Glomerular visceral epithelial cell (primary cell): Measurements from ENCODE around the gene OPCML.
A peak's percentile ranks its signal among the peaks of the same experiment; 100 is the strongest.

ENCODE experiments used
- DNase-seq: peaks from one replicate; pipeline ENCODE4 v3.0.0-alpha.2; 2016; ENCODE audit errors: extremely low spot score

OPCML gene

DNA sequence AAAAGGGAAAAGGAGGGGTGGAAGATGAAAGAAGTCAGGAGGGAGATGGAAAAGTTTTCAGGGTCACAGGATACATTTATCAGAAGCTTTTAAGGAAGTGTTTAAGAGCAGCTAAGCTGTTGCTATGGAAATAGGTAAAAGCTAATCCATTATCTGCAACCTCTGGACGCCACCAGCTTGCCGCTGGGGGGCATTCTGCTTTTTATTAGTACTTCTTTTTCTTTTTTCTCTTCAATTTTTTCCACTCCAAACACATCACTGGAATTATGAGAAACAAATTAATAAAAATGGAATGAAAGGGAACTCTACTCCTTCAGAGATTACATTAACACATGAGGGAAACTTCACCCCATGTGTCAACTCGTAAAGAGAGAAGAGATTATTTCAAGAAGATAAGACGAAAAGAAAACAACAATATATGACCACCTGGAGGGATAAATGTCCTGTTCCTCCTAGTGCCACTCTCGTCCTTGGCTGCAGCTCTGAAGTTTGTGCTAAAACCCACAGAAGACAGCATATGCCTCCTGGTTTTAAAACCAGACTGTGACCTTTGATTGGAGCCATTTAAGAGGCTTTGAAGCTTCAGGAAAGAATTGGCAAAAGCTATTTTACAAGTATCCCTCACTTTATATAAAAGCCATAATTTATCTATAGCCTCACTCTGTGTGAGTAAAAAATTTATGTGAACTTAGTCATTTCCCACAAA is 972.8 kb downstream of the OPCML start:
- no peak for DNase-seq

DNA sequence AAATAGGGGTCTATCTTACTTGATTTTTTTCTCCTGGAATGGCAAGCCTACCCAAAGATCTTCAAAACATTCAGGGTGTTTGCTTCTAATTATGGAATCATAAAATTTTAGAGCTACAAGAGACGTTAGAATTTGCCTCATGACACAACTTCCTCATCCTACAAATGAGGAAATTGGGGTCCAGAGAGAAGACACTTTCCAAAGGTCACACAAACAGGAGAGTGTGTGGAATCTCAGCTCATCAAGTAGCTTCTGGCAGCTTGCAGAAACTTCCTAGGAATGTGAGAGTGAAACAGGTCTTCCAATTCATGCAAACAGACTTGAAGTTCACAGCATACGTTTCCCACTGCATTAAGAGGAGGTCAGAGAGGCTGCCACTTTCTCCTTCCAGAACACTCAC is 976.0 kb downstream of the OPCML start:
- no peak for DNase-seq

DNA sequence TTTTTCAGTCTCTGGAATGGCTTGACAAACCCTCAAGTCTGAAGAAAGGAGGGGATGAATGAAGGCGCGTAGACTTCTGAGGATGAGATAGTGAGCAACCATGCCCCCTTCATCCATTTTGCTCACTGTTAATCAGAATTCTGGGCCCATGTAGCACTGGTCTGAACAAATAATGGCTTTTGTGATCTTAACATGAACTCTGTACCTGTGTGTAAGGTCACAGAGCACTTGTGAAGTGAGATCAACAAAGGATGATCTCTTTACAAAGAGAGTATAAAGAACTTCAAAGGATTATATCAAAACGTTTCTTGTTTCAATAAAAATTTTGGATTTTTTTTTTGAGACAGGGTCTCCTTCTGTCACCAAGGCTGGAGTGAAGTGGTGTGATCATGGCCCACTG is 976.7 kb downstream of the OPCML start:
- DNase-seq = no peak

DNA sequence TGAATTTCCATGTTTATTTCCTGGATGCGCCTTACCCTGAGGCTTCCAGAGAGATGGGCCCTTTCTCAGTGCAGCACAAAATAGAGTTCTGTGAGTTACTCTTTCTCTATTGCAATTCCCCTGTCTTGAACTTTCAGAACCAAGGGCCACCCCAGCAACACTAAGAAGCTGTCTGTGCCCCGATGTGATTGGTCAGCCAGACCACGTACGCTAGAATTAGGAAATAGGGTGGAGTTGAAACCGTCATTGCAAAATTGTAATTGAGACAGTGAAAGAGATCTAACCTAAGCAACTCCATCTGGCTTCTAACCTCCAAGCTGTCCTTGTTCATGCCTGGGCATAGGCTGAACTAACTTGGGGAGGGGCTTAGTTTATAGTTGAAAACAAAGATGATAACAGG is 981.3 kb downstream of the OPCML start:
- no peak for DNase-seq

DNA sequence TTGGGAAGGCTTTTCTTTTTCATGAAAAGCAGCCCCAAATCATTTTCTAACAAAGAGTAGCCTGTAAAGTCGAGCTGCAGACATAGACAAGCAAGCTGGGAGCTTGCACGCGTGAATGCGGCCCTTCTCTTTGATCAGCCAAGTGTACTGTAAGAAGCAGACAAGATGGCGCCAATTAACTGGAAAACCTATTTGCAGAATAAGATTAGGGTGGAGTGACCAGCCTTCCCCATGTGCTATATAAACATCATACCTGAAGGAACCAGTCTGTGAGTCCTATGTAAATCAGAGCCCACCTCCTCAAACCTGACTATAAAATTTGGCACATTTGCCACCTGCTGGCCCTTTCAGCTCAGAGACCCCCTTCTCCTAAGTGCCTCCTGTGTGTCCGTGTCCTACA is 982.7 kb downstream of the OPCML start:
- no peak for DNase-seq

DNA sequence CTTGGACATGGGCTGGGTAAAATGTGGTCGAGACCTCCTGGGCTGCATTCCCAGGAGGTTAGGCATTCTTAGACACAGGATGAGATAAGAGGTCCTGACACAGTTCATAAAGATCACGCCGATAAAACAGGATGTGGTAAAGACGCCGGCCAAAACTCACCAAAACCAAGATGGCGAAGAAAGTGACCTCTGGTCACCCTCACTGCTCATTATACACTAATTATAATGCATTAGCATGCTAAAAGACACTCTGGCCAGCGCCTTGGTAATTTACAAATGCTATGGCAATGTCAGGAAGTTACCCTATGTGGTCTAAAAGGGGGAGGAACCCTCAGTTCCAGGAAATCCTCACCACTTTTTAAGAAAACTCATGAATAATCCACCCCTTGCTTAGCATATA is 983.3 kb downstream of the OPCML start:
- DNase-seq = peak; percentile 33

DNA sequence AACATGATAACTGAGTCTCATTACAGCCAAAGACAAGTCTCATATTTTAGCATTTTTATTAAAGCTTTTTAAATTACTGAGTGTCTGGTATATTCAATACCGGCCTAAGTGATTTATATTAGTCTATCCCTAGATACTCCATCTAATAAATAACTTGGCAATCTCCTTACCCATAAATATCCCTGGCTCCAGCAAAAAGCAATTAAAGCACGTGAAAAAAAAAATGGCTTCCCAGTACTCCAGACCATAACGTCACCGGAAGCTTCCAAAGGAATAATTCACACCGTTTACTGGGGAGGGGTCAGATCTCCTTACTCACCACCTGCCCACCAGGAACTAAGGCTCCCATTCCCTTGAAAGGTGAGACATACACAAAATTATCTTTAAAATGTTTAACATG is 988.3 kb downstream of the OPCML start:
- DNase-seq = no peak

DNA sequence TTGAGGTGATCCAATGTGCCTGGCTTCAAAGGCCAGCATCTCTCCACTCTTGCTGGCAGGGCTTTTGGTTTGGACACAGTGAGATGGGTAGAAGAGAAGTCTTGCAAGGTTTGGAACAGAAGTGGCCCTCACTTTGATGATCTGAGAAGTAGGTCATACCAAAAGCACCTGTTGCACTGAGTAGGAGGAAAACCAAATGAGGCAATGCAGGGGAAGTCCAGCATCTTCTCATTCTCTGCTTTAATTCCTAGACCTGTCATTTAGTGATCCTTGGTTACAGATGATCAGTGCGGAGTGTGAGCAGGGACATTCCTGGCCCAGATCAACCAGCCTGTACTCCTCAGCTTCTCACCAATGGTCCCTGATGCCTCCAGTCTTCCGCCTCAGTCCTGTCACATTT is 990.5 kb downstream of the OPCML start:
- no peak for DNase-seq

DNA sequence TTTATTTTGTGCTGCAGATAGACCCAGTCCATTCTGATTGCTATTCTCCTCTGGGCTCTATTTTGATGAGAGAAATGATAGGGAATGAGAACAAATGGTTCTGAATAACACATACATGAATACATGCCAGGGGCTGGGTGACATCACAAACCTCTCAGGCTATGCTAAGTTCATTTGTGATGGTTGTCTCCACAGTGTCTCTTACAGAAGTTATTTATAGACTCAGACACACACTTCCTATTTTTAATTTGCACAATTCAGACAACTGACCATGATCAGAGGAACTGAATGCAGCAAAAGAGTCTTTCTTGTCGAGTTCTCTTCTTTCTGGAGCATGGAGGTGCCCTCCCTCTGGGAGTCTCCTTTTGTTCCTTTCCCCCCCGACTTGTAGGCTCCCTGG is 991.7 kb downstream of the OPCML start:
- DNase-seq = no peak

DNA sequence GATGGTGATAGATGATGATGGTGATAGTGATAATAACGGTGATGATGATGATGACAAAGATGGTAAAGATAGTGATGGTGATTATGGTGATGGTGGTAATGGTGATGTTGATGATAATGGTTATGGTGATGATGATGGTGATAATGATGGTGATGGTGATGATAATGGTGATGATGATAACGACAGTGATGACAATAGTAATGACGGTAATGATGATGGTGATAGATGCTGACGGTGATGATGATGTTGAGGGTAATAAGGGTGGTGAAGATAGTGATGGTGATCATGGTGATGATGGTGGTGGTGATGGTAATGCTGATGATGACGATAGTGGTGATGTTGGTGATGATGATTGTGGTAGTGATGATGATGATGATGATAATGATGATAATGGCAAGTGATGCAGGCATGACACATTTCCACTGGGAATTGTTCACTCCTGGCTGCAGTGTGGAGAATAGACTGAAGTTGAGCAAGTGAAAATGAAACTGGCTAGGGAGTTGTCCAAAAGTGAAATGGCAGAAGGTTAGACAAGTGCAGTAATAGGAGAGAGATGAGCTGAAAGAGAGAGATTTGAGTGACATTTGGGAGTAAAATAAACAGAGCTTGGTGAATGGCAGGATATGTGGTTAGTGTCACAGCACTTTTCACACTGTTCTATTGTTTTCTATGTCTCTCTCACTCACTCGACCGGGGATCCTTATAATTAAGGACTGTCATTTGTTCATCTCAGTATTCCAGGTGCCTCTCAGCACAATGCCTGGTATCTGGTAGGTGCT is 992.5 kb downstream of the OPCML start:
- no peak for DNase-seq

DNA sequence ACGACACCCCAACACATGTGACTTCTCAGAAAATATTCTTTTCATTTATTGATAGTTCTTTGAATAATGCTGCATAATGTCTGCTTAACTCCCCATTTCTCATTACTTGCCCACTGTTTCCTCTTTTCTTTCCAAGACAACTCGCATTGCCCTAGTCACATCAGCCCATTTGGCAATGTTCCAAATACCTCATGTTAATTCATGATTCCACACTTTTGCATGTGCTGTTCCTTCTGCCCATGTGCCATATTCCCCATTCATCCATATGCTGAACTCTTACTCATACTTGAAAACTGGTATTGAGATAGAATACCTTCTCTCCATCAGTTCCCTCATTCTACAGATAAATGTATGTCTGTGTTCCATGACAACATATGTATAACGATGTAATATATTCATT is 993.7 kb downstream of the OPCML start:
- no peak for DNase-seq

DNA sequence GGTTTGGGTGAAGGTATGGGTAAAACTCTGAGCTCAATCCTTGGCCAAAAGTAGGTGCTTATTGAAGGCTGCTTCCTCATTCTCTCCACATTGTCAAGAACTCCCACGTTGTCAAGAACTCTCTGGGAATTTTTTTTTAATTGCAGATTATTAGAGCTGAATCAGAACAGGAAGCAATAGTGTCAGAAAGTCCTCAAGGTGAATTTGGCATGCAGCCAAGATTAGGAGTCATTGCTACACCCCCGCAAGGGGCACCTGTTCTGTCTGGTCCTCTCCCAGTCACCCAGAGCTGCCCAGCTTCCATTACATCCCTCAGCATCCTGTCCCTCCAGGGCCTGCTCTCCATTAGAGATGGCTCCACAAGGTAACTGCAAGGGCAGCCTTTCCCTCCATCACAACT is 996.5 kb downstream of the OPCML start:
- no peak for DNase-seq

DNA sequence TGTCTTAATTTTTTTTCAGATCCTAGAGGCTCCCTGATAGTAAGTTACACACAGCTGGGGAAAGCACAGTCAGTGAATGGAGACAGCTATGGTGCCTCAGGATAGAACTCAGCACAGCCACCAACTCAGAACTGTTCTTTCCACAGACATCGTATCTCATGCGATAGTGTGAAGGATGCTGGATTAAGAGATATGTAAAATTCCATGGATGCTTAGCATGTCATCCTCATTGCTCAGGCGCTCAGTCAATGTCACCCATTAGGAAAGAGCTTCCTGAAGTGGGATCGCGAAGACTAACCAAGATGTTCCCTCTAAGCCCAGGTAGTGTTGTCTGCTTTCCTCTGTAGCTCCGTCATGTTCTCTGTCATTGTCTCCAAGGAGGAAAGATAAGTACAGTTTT is 1000.4 kb downstream of the OPCML start:
- no peak for DNase-seq

DNA sequence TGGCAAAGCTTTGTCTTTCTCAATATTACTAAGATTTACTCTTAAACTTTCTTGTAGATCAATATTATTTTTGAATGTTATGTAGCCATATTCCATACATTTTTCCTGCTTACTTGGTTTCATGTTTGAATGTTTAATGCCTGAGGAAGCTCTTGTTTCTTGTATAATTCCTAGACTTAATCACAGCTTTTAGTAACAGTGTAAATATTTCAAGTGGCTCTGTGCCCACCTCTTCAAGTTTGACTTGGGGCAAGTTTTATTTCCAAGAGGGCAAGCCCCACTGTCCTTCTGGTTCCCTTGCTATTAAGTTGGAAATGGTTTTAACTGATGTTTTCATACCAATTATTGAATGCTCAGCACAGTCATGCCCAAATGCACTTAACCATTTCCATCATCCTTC is 1004.1 kb downstream of the OPCML start:
- no peak for DNase-seq

DNA sequence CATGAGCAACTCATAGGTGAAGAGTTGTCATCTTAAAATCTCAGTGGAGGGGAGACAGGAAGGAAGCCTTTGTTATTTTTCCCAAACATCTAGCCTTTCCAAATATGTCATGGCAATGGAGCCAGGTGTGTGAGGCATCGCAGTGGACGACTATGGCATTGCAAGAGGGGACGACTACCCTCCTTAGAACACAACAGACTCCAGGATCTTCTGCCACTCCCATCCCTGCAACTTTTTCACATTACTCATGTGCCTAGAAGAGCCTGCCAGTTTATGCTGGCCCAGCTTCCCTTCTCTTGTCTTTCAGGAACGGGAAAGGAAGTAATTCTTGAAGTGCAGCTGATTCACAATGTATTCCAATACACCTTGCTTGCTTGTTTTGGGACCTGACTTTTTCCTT is 1008.4 kb downstream of the OPCML start:
- no peak for DNase-seq

DNA sequence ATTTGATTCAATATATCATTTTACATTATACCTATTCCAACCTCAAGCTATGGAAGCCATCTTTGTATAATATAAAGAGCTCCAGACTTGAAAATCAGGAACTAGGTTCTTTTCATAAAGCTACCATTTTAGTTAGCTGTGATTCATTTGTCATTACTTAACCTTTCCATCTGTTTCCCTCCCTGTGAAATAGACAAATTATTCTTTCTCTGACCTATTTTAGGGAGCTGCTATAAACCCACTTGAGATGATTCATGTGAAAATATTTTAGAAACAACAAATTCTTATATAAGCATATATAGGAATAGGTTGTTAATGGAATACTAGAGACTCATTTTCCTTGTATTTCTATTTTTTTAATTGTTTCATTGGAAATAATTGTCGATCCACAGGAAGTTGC is 1012.1 kb downstream of the OPCML start:
- DNase-seq = no peak

DNA sequence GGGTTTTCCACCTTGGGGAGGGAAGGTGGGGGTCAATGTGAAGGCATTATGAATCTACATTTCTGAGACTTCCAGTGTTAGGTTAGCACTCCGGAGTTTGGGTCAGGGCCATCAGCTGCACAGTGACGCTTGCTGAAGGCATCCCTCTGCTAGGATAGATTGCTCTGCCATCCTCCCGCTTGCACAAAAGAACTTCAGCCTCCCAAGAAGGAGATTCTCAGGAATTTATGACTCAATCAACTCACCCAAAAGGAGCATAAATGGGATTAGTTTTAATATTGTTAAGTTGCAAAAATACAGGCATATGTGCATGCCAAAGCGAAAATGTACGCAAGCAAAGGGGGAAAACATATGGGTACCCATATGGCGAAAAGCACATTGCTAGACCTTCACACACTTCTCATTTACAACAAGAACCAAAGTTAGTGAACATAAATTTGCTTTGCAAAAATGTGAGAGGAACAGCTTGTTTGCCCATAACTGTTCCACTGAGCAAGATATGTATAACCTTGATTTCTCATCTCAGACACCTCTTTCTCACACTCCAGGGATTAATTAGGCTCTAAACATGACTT is 1013.0 kb downstream of the OPCML start:
- no peak for DNase-seq

DNA sequence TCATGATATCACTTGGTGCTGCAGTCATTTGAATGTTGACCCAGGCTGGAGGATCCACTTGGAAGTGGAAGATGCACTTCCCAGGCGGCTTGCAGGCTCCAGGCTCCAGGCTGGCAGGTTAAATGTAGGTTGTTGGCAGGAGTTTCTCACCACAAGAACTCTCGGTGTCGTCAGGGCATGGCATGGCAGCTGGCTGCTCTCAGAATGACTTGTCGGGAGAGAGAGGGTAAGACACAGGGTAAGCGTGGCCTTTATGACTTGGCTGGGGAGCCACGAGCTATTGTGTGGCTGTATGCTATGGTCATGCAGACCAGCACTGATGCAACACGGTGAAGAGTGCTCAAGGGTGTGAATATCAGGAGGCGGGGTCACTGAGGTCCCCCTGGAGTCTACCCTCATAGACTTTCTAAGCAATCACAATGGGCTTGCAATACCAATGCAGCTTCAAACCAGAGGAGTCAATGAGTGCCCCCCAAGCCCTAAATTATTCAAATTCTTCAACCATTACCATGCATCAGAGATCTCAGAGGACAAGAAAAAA is 1027.7 kb downstream of the OPCML start:
- DNase-seq = no peak

DNA sequence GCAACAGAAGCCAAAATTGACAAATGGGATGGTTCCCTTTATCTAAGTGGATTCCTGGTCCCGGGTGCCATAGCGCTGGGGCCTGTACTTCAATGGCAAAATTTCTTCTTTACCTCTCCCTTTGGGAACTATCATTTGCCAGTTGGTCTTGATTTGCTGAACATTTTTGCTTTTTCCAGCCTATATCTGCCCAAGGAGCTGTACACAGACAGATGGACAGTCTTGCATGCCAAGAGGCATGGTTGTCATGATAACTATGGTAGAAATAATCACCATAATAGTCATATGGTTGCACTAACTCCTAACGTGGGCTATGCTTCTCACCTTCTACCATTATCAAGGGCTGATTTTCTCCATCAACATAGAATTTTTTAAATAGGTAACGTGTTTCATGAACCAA is 1030.9 kb downstream of the OPCML start:
- no peak for DNase-seq

DNA sequence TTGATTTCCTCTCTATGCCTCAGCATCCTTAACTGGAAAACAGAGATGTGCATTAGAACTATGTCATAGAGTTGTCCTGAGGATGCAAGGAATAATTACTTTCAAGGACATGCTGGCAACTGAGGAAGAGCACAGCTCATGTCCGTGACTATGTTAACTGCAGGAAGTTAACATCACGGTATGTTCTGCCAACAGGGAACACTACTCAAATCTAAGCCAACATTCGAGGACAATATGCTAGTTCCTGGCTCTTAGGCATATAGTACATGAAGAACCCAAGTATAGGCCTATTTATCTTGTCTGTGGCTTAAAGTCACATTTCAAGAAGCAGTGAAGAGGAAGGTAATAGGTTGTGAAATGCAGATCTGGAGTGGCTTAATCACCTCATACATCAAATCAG is 1032.6 kb downstream of the OPCML start:
- DNase-seq = no peak

DNA sequence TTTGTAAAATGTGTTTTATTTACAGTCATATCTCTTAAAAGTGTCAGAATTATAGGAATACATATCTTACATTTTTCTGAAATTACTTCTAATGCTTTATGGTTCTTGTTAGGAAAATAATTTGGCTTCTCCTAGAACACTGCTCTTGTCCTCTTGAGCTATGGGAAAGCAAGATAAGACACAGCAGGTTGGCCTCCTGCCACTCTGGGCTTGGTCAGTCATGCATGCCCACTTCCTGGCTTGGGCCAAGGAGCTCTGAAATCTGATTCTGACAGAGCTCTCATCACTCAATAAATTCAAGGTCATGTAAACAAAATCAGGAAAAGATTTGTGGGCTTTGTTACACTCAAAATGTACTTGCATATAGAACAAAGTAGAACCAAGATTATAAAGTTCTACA is 1036.0 kb downstream of the OPCML start:
- DNase-seq = peak; percentile 69

DNA sequence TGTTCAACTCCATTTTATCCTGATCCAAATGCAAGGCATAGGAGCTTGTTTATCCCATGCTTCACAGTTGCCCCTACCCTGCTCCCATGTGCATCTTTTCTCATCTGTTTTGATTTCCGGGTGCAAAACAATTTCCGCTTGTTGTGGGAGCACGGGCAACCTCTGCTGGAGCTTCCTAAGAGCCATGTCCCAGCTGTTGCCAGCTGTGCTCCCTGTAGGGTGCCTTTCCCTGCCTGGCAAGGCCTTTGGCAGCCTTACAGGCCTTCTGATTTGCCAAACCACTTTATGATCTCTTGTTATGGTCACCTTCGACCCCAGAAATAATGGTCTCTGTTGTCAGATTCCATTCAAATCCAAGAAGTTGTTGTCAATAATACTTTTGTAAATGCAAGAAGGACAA is 1038.5 kb downstream of the OPCML start:
- DNase-seq = no peak

DNA sequence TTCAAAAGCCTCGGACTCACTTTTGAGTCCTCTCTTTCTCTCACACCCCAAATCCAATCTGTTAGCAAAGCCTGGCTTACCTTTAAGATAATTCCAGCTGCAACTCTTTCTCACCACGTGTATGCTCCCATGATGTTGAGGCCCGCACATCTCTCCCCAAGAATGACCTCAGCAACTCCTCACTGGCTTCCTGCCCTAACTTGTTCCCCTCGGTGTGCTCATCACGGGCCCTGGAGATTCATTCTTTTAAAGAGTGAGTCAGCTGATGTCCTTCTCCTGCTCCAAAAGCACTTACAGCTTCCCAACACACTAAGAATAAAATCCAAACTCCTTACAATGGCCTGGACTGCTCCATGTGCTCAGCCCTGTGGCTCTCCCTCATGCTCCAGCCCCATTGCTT is 1041.3 kb downstream of the OPCML start:
- DNase-seq = peak; percentile 7
